Transverse colon (tissue), 4 donors: Measurements from ENCODE around the gene MAST4. TPM values are rescaled to one million over a fixed set of nuclear protein-coding genes. Genes with fewer than 3 reads are reported as not detected.

Experiments
- DNase-seq: peaks from one replicate; pipeline ENCODE4 v3.0.0-alpha.2; 2019
- H3K27ac ChIP-seq, 4 donors: fragments of 200-600 bp; sonication (generic); 2 replicates each; pipeline ENCODE4 v1.5.1; 2016 to 2018; ENCODE audit warnings: inconsistent platforms in 4 of 4
- H3K27me3 ChIP-seq: fragments of 200-600 bp; sonication (generic); 2 replicates; pipeline ENCODE4 v1.5.1; 2017; ENCODE audit warnings: inconsistent platforms
- H3K36me3 ChIP-seq, 4 donors: fragments of 200-600 bp; sonication (generic); 2 replicates each; pipeline ENCODE4 v1.5.1; 2017 to 2019; ENCODE audit warnings: inconsistent platforms in 4 of 4
- H3K4me1 ChIP-seq, 4 donors: fragments of 200-600 bp; sonication (generic); 2 replicates each; pipeline ENCODE4 v1.5.1; 2017 to 2020; ENCODE audit warnings: inconsistent platforms in 4 of 4
- H3K4me3 ChIP-seq, 4 donors: fragments of 200-600 bp; sonication (generic); 1 replicate in 1 of 4; 2 replicates in 3 of 4; pipeline versions ENCODE4 v1.5.1 to v1.6.1; 2017 to 2019; ENCODE audit warnings: inconsistent platforms in 4 of 4
- H3K9me3 ChIP-seq, 2 donors: fragments of 200-600 bp; sonication (generic); 2 replicates each; pipeline ENCODE4 v1.5.1; 2017 to 2019; ENCODE audit warnings: inconsistent platforms in 2 of 2
- EP300 ChIP-seq: sonication (generic); formaldehyde crosslinking; IDR thresholded peaks from one replicate; pipeline ENCODE4 v1.6.1; 2017; ENCODE audit warnings: antibody characterized with exemption, low read depth
- POLR2A ChIP-seq: fragments of 450-650 bp; IDR thresholded peaks from one replicate; pipeline ENCODE4 v1.6.1; 2016; ENCODE audit warnings: antibody characterized with exemption, mild to moderate bottlenecking, moderate library complexity
- POLR2AphosphoS5 ChIP-seq, 3 donors: sonication (generic); formaldehyde crosslinking; IDR thresholded peaks; one replicate each; pipeline ENCODE4 v1.6.1; 2016; ENCODE audit warnings: antibody characterized with exemption in 3 of 3
- WGBS, 2 donors: methylation state at CpG; one replicate each; pipeline ENCODE4 v1.1.5; 2018; ENCODE audit warnings: low coverage in 1 of 2; 5-methylcytosine and 5-hydroxymethylcytosine counted together
- in situ Hi-C, 4 donors: fragments of 200-750 bp; cut with MboI; loops; one replicate each; pipeline versions ENCODE4 v1.15.0 to v1.15.1; 2017; ENCODE audit warnings: low sequenced_read_pairs in 3 of 4, low pct_ligation_motif_present in 1 of 4, low pct_unique_long_range_greater_than_20kb in 1 of 4
- intact Hi-C: fragments of 100-400 bp; cut with DNase I; formaldehyde crosslinking; loops from one replicate; pipeline ENCODE4 v1.15.1; 2023; ENCODE audit warnings: low total_unique reads
- total RNA-seq, 4 donors: library from RNA; depleted of rRNA; stranded (reverse); fragments of >200 nt; gene quantifications; one replicate each; pipeline ENCODE4 v1.1.0, GENCODE V29; 2016
- TF ChIP-seq, protein P1 (sequence below), 5 experiments: fragments of 200-600 bp in 3 of 5; fragments of 450-650 bp in 2 of 5; sonication (generic) in 3 of 5; IDR thresholded peaks; 1 replicate in 2 of 5; 2 replicates in 3 of 5; pipeline ENCODE4 v1.5.1; 2016 to 2017; ENCODE audit warnings: antibody characterized with exemption in 5 of 5, inconsistent platforms in 3 of 5, mild to moderate bottlenecking in 2 of 5, moderate library complexity in 1 of 5

The MAST4 gene
- total RNA-seq, 4 donors from 2014 or later, result 20.3 to 46.8 (median 35.4) TPM

- WGBS, 2 donors, result 89 to 100% methylated on average over 2 to 6 of the region's 6 CpGs
- H3K27ac ChIP-seq, result no peak overlapping the region
- no peaks in the 10 kb centered on the region for H3K9me3 ChIP-seq
- H3K4me1 ChIP-seq, result peaks cover 3 to 43% (median 11%) of the 10 kb centered on the region in 4 donors
- no peak overlapping the region for H3K4me3 ChIP-seq
- no peaks in the 10 kb centered on the region for H3K36me3 ChIP-seq
- H3K27me3 ChIP-seq, result no peaks in the 10 kb centered on the region
- in situ Hi-C loops (no loop called here), intact Hi-C loops (no loop called here)
- DNase-seq, result no peak
- no peak for TF ChIP-seq POLR2AphosphoS5 (IDR thresholded peaks at IDR 0.05)
- TF ChIP-seq, protein P1, sequence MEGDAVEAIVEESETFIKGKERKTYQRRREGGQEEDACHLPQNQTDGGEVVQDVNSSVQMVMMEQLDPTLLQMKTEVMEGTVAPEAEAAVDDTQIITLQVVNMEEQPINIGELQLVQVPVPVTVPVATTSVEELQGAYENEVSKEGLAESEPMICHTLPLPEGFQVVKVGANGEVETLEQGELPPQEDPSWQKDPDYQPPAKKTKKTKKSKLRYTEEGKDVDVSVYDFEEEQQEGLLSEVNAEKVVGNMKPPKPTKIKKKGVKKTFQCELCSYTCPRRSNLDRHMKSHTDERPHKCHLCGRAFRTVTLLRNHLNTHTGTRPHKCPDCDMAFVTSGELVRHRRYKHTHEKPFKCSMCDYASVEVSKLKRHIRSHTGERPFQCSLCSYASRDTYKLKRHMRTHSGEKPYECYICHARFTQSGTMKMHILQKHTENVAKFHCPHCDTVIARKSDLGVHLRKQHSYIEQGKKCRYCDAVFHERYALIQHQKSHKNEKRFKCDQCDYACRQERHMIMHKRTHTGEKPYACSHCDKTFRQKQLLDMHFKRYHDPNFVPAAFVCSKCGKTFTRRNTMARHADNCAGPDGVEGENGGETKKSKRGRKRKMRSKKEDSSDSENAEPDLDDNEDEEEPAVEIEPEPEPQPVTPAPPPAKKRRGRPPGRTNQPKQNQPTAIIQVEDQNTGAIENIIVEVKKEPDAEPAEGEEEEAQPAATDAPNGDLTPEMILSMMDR (IDR thresholded peaks at IDR 0.05), result no peak
- TF ChIP-seq POLR2A, result no peak
Observed at GRCh38 chr5:67045816-67046740, 449.9 kb downstream of the MAST4 start.

GRCh38 chr5:67047160-67047559 lies 451.0 kb downstream of the MAST4 start:
- peak; percentile 37 for DNase-seq
- WGBS, 2 donors, result 67% methylated on average over 1 of the region's 1 CpG; no CpG with 5 or more reads in 1 of the 2 donors

GRCh38 chr5:67047616-67048015 lies 451.4 kb downstream of the MAST4 start:
- no peaks in the 10 kb centered on the region for H3K27me3 ChIP-seq
- H3K36me3 ChIP-seq, result no peaks in the 10 kb centered on the region
- no peaks in the 10 kb centered on the region for H3K9me3 ChIP-seq
- TF ChIP-seq POLR2AphosphoS5 (IDR thresholded peaks at IDR 0.05) (no peak), EP300 (no peak), POLR2A (no peak)
- TF ChIP-seq, protein P1 (IDR thresholded peaks at IDR 0.05), result no peak
- H3K4me3 ChIP-seq, result no peak overlapping the region
- H3K4me1 ChIP-seq, result peaks cover 3 to 49% (median 18%) of the 10 kb centered on the region in 4 donors
- in situ Hi-C loops, result no loop called here
- WGBS, 2 donors, result 30 to 73% methylated on average over 2 of the region's 2 CpGs
- DNase-seq, result no peak
- H3K27ac ChIP-seq, result no peak overlapping the region
- intact Hi-C loops, result no loop called here

More at GRCh38 chr5:67047160-67047559, 451.0 kb downstream of the MAST4 start:
- H3K27ac ChIP-seq, result no peak overlapping the region
- no peaks in the 10 kb centered on the region for H3K27me3 ChIP-seq
- no peak overlapping the region for H3K4me3 ChIP-seq
- no peaks in the 10 kb centered on the region for H3K9me3 ChIP-seq
- TF ChIP-seq POLR2A (no peak), POLR2AphosphoS5 (IDR thresholded peaks at IDR 0.05) (no peak), EP300 (no peak)
- TF ChIP-seq, protein P1 (IDR thresholded peaks at IDR 0.05), result no peak
- H3K36me3 ChIP-seq, result no peaks in the 10 kb centered on the region
- peaks cover 3 to 53% (median 18%) of the 10 kb centered on the region in 4 donors for H3K4me1 ChIP-seq
- in situ Hi-C loops, result no loop called here
- intact Hi-C loops, result no loop called here

DNA sequence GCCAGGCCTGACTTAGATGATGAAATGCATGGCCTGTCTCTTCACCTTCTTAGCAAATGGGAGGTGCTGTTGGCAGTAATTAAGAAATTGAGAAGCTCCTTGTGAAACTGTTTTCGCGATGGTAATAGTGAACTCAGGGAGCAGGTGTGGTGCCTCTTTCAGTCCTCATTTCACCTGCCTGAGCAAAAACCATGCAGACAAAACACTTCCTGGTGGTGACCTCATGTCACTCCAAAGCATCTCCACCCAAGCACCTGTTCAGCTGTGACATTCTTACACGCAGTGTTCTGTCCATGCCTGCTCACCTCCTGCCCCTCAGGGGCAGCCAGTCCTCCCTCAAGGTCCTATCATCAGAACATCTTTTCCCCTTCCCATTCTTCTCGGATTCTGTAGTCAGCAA lies 453.9 kb downstream of the MAST4 start:
- DNase-seq, result peak; percentile 39

More for the DNA sequence above, 453.9 kb downstream of the MAST4 start:
- in situ Hi-C loops, result no loop called here
- Histone ChIP-seq H3K36me3 (peaks cover 0 to 8% (median 0%) of the 10 kb centered on the region in 4 donors), H3K4me1 (peaks cover 3 to 54% (median 18%) of the 10 kb centered on the region in 4 donors), H3K27ac (peak overlapping the region; percentile 51 to 78 (median 70)), H3K27me3 (no peaks in the 10 kb centered on the region), H3K4me3 (no peak overlapping the region), H3K9me3 (no peaks in the 10 kb centered on the region)
- 68 to 75% methylated on average over 4 of the region's 4 CpGs for WGBS, 2 donors
- intact Hi-C loops, result no loop called here
- TF ChIP-seq POLR2AphosphoS5 (IDR thresholded peaks at IDR 0.05) (peak in 1 of 3 donors; percentile 44), POLR2A (peak; percentile 31), EP300 (no peak)
- TF ChIP-seq, protein P1 (IDR thresholded peaks at IDR 0.05), result peak in 1 of 5 experiments; percentile 19
